ENCODE results near the gene F3. TPM values are rescaled to one million over a fixed set of nuclear protein-coding genes. Genes with fewer than 3 reads are reported as not detected.

Gene F3
- total RNA-seq, 1 donor from 2014 or later, result 0.40 TPM

DNA sequence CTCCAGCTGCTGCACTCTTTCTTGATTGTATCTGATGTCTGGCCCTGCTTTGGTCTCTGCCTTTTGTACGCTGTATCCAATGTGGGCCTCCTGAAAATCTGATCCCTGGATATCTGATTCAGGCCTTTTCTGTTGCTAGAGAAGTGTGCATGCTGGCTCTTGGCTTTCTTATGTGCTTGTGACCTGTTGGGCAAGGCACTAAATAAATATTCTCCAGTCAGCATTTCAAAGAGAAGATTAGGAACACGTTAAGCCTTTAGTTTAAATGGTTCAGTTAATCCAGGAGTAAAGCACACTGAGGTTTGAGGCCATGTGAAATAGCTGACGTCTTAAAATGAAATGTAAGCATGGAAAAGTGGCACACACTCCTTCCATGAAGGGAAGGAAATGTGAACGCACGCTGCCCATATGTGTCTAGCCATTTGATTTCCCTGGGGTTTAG lies 9.3 kb upstream of the F3 start:
- CTCF ChIA-PET, result no interaction called here
- Mint-ChIP-seq H3K9me3 (no peaks in the 10 kb centered on the region), H3K27me3 (peaks cover 11% of the 10 kb centered on the region), H3K36me3 (ENCODE audit: low read depth) (no peaks in the 10 kb centered on the region), H3K4me3 (no peak overlapping the region), H3K4me1 (no peaks in the 10 kb centered on the region), H3K27ac (no peak overlapping the region)
- intact Hi-C loops (cut with micrococcal nuclease), result no loop called here
- ATAC-seq (ENCODE audit: low read depth) (no peak), DNase-seq (no peak)
- TF ChIP-seq, protein P1, sequence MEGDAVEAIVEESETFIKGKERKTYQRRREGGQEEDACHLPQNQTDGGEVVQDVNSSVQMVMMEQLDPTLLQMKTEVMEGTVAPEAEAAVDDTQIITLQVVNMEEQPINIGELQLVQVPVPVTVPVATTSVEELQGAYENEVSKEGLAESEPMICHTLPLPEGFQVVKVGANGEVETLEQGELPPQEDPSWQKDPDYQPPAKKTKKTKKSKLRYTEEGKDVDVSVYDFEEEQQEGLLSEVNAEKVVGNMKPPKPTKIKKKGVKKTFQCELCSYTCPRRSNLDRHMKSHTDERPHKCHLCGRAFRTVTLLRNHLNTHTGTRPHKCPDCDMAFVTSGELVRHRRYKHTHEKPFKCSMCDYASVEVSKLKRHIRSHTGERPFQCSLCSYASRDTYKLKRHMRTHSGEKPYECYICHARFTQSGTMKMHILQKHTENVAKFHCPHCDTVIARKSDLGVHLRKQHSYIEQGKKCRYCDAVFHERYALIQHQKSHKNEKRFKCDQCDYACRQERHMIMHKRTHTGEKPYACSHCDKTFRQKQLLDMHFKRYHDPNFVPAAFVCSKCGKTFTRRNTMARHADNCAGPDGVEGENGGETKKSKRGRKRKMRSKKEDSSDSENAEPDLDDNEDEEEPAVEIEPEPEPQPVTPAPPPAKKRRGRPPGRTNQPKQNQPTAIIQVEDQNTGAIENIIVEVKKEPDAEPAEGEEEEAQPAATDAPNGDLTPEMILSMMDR (IDR thresholded peaks at IDR 0.05), result no peak
- POLR2A ChIA-PET, result no interaction called here

- intact Hi-C loops (cut with micrococcal nuclease), result no loop called here
- TF ChIP-seq, protein P1 (IDR thresholded peaks at IDR 0.05), result no peak
- H3K4me1 Mint-ChIP-seq, result no peaks in the 10 kb centered on the region
- no peaks in the 10 kb centered on the region for H3K36me3 Mint-ChIP-seq (ENCODE audit: low read depth)
- ATAC-seq (ENCODE audit: low read depth) (no peak), DNase-seq (no peak)
- H3K27ac Mint-ChIP-seq, result no peak overlapping the region
- ChIA-PET POLR2A (no interaction called here), CTCF (no interaction called here)
- no peaks in the 10 kb centered on the region for H3K9me3 Mint-ChIP-seq
- H3K4me3 Mint-ChIP-seq, result no peak overlapping the region
- peaks cover 11% of the 10 kb centered on the region for H3K27me3 Mint-ChIP-seq
Observed at GRCh38 chr1:94550396-94550795, 8.8 kb upstream of the F3 start.

DNA sequence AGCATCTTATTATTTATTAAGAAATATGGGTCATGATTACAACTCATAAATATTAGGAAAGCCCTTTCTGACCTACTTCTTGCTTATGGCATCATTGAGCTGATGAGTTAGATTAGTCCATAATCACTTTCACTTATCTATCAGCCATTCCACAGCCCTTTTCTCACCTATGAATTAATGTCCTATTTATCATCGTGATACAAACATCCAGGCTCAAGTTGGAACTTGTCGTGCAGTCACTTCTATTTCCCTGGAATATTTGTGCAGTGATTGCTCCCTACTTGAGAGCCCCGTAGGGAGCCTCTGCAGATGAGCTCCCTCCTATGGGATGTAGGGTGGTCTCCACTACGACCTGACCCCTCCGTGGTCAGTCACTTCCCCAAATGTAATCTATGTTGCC lies 8.1 kb upstream of the F3 start:
- H3K27me3 Mint-ChIP-seq, result peaks cover 14% of the 10 kb centered on the region
- intact Hi-C loops (cut with micrococcal nuclease), result no loop called here
- ATAC-seq (ENCODE audit: low read depth), result no peak
- H3K4me3 Mint-ChIP-seq, result no peak overlapping the region
- TF ChIP-seq, protein P1 (IDR thresholded peaks at IDR 0.05), result no peak
- no peaks in the 10 kb centered on the region for H3K9me3 Mint-ChIP-seq
- DNase-seq, result no peak
- POLR2A ChIA-PET, result no interaction called here
- H3K27ac Mint-ChIP-seq, result no peak overlapping the region
- CTCF ChIA-PET, result no interaction called here
- no peaks in the 10 kb centered on the region for H3K36me3 Mint-ChIP-seq (ENCODE audit: low read depth)
- no peaks in the 10 kb centered on the region for H3K4me1 Mint-ChIP-seq

DNA sequence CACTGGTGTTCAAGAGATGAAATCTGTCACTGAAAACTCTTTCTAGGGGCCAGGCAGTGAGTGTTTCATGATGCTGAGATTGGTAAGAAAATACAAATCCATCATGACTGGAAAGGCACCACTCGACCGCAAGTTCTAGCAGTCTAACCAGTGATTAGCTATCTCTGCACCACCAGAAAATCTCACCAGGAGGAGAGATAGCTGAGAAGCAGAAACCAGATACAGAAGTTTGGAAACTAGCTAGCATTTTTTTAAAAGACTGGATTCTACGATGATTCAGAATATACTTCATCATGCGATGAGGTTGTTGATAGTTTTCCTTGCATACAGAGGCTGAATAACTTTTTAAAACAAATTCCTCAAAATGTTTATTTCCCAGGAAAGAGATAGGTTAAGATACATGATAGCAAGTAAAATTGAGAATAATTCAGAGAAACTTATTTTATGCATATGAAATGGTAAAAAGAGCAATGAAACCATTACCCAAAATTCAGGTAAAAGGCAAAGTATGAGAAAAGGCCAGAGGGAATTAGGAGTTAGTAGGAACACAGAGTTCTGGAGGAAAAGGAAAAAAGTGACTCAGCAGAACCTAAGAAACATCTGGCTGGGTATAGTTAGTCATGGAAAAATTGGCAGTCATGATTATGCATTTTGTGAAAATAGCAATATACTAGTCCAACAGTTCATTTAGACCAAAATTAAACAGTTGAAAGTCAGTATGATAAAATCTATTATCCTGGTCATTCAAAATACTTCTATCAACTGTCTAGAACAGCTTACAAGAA lies 3.3 kb upstream of the F3 start:
- no peak for DNase-seq
- H3K36me3 Mint-ChIP-seq (ENCODE audit: low read depth), result no peaks in the 10 kb centered on the region
- intact Hi-C loops (cut with micrococcal nuclease), result no loop called here
- POLR2A ChIA-PET, result no interaction called here
- peaks cover 41% of the 10 kb centered on the region for H3K27me3 Mint-ChIP-seq
- peaks cover 22% of the 10 kb centered on the region for H3K4me1 Mint-ChIP-seq
- H3K27ac Mint-ChIP-seq, result no peak overlapping the region
- no peak overlapping the region for H3K4me3 Mint-ChIP-seq
- CTCF ChIA-PET, result no interaction called here
- TF ChIP-seq, protein P1 (IDR thresholded peaks at IDR 0.05), result no peak
- no peak for ATAC-seq (ENCODE audit: low read depth)
- H3K9me3 Mint-ChIP-seq, result no peaks in the 10 kb centered on the region

DNA sequence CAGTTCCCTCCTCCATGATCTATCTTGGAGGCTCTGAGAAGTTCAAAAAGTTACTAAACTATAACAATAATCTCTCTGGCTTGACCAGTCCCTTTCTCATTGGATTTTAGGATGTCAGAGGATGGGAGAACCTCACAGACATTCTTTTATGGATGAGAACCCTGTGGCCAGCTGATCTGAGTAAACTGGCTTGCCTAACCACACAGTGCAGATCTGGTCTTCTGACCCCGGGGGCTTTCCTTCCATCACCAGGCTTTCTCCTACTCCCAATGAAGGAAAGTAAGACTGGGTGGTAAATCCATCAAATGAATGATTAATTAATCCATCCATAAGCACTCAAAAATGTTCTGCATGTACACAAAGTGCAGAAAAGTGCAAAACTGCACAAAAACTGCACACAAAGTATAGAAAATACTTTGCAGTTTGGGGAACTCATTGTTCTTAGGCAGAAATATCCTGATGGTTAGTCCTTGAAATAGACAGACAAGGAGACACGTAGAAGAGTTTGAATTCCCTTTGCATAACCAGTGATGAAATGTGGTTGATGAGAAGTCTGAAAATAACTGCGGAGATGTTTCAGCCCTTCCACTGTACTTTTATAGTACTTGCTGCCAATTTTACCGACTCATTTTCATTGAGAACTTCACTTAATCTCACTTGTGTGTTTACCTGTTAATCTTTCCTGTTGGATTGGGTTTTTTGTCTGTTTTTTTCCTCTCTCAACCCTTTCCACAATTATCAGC lies 2.5 kb upstream of the F3 start:
- H3K27me3 Mint-ChIP-seq, result peaks cover 49% of the 10 kb centered on the region
- CTCF ChIA-PET, result no interaction called here

More for the DNA sequence above, 2.5 kb upstream of the F3 start:
- TF ChIP-seq, protein P1 (IDR thresholded peaks at IDR 0.05), result no peak
- POLR2A ChIA-PET, result no interaction called here
- DNase-seq (no peak), ATAC-seq (ENCODE audit: low read depth) (no peak)
- intact Hi-C loops (cut with micrococcal nuclease), result no loop called here
- Mint-ChIP-seq H3K9me3 (no peaks in the 10 kb centered on the region), H3K4me3 (no peak overlapping the region), H3K27ac (no peak overlapping the region), H3K4me1 (peaks cover 22% of the 10 kb centered on the region), H3K36me3 (ENCODE audit: low read depth) (no peaks in the 10 kb centered on the region)

Data from activated B cell treated with CpG ODN at 0.5 μM for 24 hours (primary cell).